Measurements from ENCODE around the gene SUMF1. TPM values are rescaled to one million over a fixed set of nuclear protein-coding genes. Genes with fewer than 3 reads are reported as not detected.

Gene SUMF1
- total and polyA plus RNA-seq, 5 donors from 2014 or later = 10.5 to 28.0 (median 23.1) TPM

DNA sequence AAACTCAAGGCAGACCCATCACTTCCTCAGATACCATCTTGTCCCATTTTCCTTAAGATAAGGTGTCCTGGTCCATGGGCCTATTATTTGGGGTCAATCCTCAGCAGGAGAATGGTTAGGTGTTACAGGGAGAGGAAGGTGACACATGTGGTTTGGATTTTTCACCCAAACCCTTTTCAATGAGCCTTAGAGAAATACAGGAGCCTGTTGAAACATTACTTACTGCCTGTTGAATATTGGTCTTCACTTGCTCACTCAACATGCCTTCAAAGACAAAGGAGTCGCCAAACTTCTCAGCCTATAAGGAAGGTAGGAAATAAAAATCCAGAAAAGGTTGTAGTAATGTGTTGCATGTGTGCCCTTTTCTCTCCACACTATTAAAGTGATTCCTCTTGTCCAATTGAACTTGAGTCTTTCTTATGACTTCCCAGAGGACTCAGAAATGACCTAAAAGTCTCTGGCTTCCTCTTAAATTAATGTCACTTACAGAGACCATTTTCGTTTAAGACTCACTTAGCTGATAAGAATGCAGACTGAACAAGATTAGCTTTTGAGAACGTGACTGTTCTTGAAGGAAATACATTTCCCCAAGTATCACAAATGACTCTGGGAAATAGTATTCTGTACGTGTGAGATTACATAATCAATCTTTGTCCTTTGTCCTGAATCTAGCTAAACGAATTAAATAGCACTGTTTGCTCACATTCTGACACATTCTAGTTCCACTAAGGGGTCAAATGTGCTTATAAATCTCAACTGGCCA lies 17.8 kb downstream of the SUMF1 start:
- Histone ChIP-seq H3K4me1 (ENCODE audit: control insufficient read depth, insufficient read depth, low read length, poor library complexity, severe bottlenecking) (no peaks in the 10 kb centered on the region), H3K36me3 (ENCODE audit: control insufficient read depth, insufficient read depth, low read length) (peaks cover 45% of the 10 kb centered on the region), H3K27me3 (ENCODE audit: control insufficient read depth, insufficient read depth, low read length) (no peaks in the 10 kb centered on the region), H3K9me3 (ENCODE audit: control insufficient read depth in 2 of 2, low read length in 2 of 2) (no peaks in the 10 kb centered on the region), H3K4me3 (ENCODE audit: low read depth, low read length) (no peak overlapping the region), H3K27ac (ENCODE audit: insufficient read depth, low read length, poor library complexity, severe bottlenecking) (no peak overlapping the region)
- H3K27ac Mint-ChIP-seq = no peak overlapping the region
- no peaks in the 10 kb centered on the region for H3K27me3 Mint-ChIP-seq
- no peak overlapping the region for H3K4me3 Mint-ChIP-seq
- H3K9me3 Mint-ChIP-seq = no peaks in the 10 kb centered on the region
- peaks cover 34% of the 10 kb centered on the region for H3K36me3 Mint-ChIP-seq
- DNase-seq = no peak
- no peak for ATAC-seq (ENCODE audit: low read depth in 2 of 2)
- H3K4me1 Mint-ChIP-seq = peaks cover 0 to 5% (median 2%) of the 10 kb centered on the region in 4 donors

DNA sequence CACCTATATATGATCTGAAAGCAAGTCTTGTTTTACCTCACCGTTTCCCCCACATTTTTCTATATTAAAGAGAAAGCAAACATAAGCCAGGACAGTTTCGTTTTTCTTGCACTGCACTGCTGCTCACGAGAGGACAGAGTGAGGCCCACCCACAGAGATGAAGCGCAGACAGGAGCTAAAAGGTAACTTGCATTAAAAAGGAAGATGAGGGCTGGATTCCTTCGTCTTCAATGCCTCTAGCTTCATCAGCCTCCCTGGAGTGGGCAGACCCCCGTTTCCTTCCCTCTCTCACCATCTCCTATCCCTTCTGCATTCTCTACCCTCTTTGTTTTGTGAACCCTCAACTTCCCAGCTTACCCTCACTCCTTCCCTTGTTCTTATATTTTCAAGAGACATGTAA lies 18.9 kb downstream of the SUMF1 start:
- DNase-seq (no peak), ATAC-seq (ENCODE audit: low read depth in 2 of 2) (no peak)
- Histone ChIP-seq H3K27ac (ENCODE audit: insufficient read depth, low read length, poor library complexity, severe bottlenecking) (no peak overlapping the region), H3K4me3 (ENCODE audit: low read depth, low read length) (no peak overlapping the region), H3K9me3 (ENCODE audit: control insufficient read depth in 2 of 2, low read length in 2 of 2) (no peaks in the 10 kb centered on the region), H3K27me3 (ENCODE audit: control insufficient read depth, insufficient read depth, low read length) (no peaks in the 10 kb centered on the region), H3K36me3 (ENCODE audit: control insufficient read depth, insufficient read depth, low read length) (peaks cover 47% of the 10 kb centered on the region), H3K4me1 (ENCODE audit: control insufficient read depth, insufficient read depth, low read length, poor library complexity, severe bottlenecking) (no peaks in the 10 kb centered on the region)
- Mint-ChIP-seq H3K36me3 (peaks cover 43% of the 10 kb centered on the region), H3K9me3 (no peaks in the 10 kb centered on the region), H3K4me3 (no peak overlapping the region), H3K27me3 (no peaks in the 10 kb centered on the region), H3K4me1 (peaks cover 0 to 5% (median 2%) of the 10 kb centered on the region in 4 donors), H3K27ac (no peak overlapping the region)

DNA sequence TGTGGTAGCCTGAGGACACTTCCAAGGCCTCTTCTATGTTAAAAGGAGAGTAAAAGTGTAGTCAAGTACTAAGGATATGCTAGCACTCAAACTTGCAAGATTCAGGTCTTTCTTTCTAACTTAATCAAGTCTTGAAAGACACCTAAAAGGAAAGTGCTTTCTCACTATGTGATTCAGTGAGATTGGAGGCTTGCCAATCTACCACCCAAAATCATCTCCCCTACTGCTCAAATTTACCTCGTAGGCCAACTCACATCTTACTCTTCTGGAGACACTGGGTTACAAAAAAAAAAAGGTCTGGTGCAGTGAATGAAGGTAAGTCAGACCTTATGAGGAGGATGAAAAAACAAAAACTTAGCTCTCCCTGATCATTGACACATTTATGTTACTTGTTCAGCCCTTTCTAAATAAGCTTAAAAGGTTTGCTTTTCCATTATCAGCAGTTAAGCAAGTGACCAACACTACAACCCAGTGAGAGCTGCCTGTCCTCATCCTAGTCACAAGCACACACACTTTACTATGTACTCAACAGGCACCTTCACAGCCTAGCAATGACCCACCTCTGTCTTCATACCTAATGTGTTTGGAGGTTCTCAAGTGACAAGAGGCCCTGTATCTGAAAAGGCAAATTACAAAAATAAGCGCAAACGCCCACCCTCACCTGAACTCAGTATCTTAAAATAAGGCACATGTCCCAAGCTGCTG lies 19.6 kb downstream of the SUMF1 start:
- Histone ChIP-seq H3K27ac (ENCODE audit: insufficient read depth, low read length, poor library complexity, severe bottlenecking) (no peak overlapping the region), H3K4me3 (ENCODE audit: low read depth, low read length) (no peak overlapping the region), H3K9me3 (ENCODE audit: control insufficient read depth in 2 of 2, low read length in 2 of 2) (no peaks in the 10 kb centered on the region), H3K27me3 (ENCODE audit: control insufficient read depth, insufficient read depth, low read length) (no peaks in the 10 kb centered on the region), H3K4me1 (ENCODE audit: control insufficient read depth, insufficient read depth, low read length, poor library complexity, severe bottlenecking) (no peaks in the 10 kb centered on the region), H3K36me3 (ENCODE audit: control insufficient read depth, insufficient read depth, low read length) (peaks cover 47% of the 10 kb centered on the region)
- DNase-seq (no peak), ATAC-seq (ENCODE audit: low read depth in 2 of 2) (no peak)
- Mint-ChIP-seq H3K27ac (no peak overlapping the region), H3K36me3 (peaks cover 43% of the 10 kb centered on the region), H3K4me1 (peaks cover 0 to 5% (median 2%) of the 10 kb centered on the region in 4 donors), H3K9me3 (no peaks in the 10 kb centered on the region), H3K4me3 (no peak overlapping the region), H3K27me3 (no peaks in the 10 kb centered on the region)

DNA sequence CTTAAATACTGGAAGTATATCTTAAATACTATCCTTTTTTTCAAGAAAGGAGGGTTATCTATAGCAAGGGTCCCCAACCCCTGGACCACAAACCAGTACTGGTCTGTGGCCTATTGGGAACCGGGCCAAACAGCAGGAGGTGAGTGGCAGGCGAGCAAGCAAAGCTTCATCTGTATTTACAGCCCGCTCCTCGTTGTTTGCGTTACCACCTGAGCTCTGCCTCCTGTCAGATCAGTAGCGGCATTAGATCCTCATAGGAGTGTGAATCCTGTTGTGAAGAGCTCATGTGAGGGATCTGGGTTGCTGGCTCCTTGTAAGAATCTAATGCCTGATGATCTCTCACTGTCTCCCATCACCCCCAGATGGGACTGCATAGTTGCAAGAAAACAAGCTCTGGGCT lies 26.1 kb downstream of the SUMF1 start:
- no peak overlapping the region for H3K27ac Mint-ChIP-seq
- no peaks in the 10 kb centered on the region for H3K9me3 Mint-ChIP-seq
- H3K4me1 Mint-ChIP-seq = peaks cover 4 to 15% (median 8%) of the 10 kb centered on the region in 4 donors
- Histone ChIP-seq H3K9me3 (ENCODE audit: control insufficient read depth in 2 of 2, low read length in 2 of 2) (no peaks in the 10 kb centered on the region), H3K27ac (ENCODE audit: insufficient read depth, low read length, poor library complexity, severe bottlenecking) (no peak overlapping the region), H3K4me3 (ENCODE audit: low read depth, low read length) (no peak overlapping the region), H3K27me3 (ENCODE audit: control insufficient read depth, insufficient read depth, low read length) (no peaks in the 10 kb centered on the region), H3K36me3 (ENCODE audit: control insufficient read depth, insufficient read depth, low read length) (peaks cover 18% of the 10 kb centered on the region), H3K4me1 (ENCODE audit: control insufficient read depth, insufficient read depth, low read length, poor library complexity, severe bottlenecking) (no peaks in the 10 kb centered on the region)
- ATAC-seq (ENCODE audit: low read depth in 2 of 2) = no peak
- DNase-seq = no peak
- H3K36me3 Mint-ChIP-seq = peaks cover 30% of the 10 kb centered on the region
- H3K4me3 Mint-ChIP-seq = no peak overlapping the region
- H3K27me3 Mint-ChIP-seq = no peaks in the 10 kb centered on the region

DNA sequence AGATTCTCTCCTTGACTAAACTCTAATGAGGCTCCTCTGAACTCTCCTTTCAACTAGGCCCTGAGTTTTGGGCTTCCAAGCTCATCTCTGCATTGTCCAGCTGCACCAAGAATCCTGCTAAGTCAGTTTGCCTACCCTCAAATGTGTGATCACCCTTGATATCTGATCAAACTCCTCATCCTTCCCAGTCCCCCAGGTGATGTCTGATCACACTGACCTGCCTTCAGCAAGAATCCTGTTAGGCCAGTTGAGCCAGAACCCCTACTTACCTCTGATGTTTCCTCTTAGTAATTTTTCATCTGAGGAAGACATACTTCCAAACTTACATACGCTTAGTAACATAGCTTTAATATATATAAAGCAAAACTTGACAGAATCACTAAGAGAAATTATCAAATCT lies 28.8 kb downstream of the SUMF1 start:
- Mint-ChIP-seq H3K27me3 (no peaks in the 10 kb centered on the region), H3K9me3 (no peaks in the 10 kb centered on the region), H3K36me3 (peaks cover 34% of the 10 kb centered on the region), H3K4me1 (peaks cover 4 to 15% (median 8%) of the 10 kb centered on the region in 4 donors), H3K27ac (no peak overlapping the region), H3K4me3 (no peak overlapping the region)
- no peak overlapping the region for H3K27ac ChIP-seq (ENCODE audit: insufficient read depth, low read length, poor library complexity, severe bottlenecking)
- H3K36me3 ChIP-seq (ENCODE audit: control insufficient read depth, insufficient read depth, low read length) = peaks cover 5% of the 10 kb centered on the region
- H3K27me3 ChIP-seq (ENCODE audit: control insufficient read depth, insufficient read depth, low read length) = no peaks in the 10 kb centered on the region
- ATAC-seq (ENCODE audit: low read depth in 2 of 2) (no peak), DNase-seq (no peak)
- no peak overlapping the region for H3K4me3 ChIP-seq (ENCODE audit: low read depth, low read length)
- H3K4me1 ChIP-seq (ENCODE audit: control insufficient read depth, insufficient read depth, low read length, poor library complexity, severe bottlenecking) = no peaks in the 10 kb centered on the region
- H3K9me3 ChIP-seq (ENCODE audit: control insufficient read depth in 2 of 2, low read length in 2 of 2) = no peaks in the 10 kb centered on the region

DNA sequence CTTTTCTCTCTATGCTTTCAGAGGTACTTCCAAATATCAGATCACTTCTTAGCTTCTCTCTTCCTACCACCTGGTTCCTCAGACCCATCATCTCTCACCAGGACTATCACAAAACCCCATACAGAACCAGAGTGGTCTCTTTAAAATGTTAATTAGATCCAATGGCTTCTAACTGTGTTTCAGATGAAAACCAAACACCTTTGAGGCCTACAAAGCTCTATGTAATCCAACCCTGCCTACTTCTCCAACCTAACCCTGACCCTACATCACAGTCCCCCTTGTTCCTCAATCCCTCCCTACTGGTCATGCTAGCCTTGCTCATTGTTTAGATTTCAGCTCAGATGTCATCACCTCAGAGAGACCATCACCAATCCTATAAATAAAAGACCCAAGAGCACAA lies 34.8 kb downstream of the SUMF1 start:
- no peak overlapping the region for H3K4me3 ChIP-seq (ENCODE audit: low read depth, low read length)
- H3K27me3 ChIP-seq (ENCODE audit: control insufficient read depth, insufficient read depth, low read length) = no peaks in the 10 kb centered on the region
- H3K4me3 Mint-ChIP-seq = no peak overlapping the region
- no peak overlapping the region for H3K27ac ChIP-seq (ENCODE audit: insufficient read depth, low read length, poor library complexity, severe bottlenecking)
- no peak overlapping the region for H3K27ac Mint-ChIP-seq
- H3K27me3 Mint-ChIP-seq = no peaks in the 10 kb centered on the region
- H3K4me1 Mint-ChIP-seq = peaks cover under 1 to 18% (median 3%) of the 10 kb centered on the region in 4 donors
- H3K36me3 Mint-ChIP-seq = peaks cover 39% of the 10 kb centered on the region
- H3K4me1 ChIP-seq (ENCODE audit: control insufficient read depth, insufficient read depth, low read length, poor library complexity, severe bottlenecking) = no peaks in the 10 kb centered on the region
- no peak for ATAC-seq (ENCODE audit: low read depth in 2 of 2)
- DNase-seq = no peak
- H3K9me3 Mint-ChIP-seq = peaks cover 0 to 11% (median 0%) of the 10 kb centered on the region in 7 donors
- H3K36me3 ChIP-seq (ENCODE audit: control insufficient read depth, insufficient read depth, low read length) = peaks cover 7% of the 10 kb centered on the region
- no peaks in the 10 kb centered on the region for H3K9me3 ChIP-seq (ENCODE audit: control insufficient read depth in 2 of 2, low read length in 2 of 2)

DNA sequence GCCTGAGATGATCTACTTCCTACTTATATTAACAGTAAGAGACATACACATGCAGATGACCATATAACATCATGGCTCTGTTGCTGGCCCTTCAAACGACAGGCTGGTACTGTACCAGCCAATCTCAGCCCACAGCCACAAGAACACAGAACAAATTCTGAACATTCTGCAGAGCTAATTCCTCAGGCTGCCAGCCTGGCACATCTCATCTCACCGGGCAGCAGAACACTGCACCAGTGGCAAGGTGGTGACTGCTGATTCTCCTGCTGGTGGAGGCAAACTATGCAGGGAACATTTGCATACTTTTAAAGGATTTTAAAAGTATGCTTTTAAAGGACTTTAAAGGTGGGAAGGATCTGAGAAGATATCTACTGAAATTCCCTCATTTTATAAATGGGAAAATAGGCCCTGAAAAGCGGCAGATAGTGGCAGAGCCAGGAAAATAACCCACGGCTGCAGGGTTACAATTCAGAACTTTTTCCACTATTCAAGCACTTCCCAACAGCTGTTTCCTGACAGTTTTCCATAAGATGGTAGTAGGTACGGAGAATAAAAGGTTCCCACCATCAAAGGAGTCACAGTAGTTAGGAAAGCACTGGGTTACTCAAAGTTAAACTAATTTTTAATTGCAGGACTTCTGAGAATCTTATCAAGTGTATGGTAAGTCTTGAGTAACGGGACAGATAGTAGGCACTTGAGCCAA lies 37.3 kb downstream of the SUMF1 start:
- Mint-ChIP-seq H3K9me3 (peaks cover 0 to 11% (median 0%) of the 10 kb centered on the region in 7 donors), H3K27ac (no peak overlapping the region), H3K4me3 (no peak overlapping the region), H3K36me3 (peaks cover 33% of the 10 kb centered on the region), H3K4me1 (peaks cover 8 to 16% (median 12%) of the 10 kb centered on the region in 4 donors), H3K27me3 (no peaks in the 10 kb centered on the region)
- Histone ChIP-seq H3K27me3 (ENCODE audit: control insufficient read depth, insufficient read depth, low read length) (no peaks in the 10 kb centered on the region), H3K9me3 (ENCODE audit: control insufficient read depth in 2 of 2, low read length in 2 of 2) (no peaks in the 10 kb centered on the region), H3K27ac (ENCODE audit: insufficient read depth, low read length, poor library complexity, severe bottlenecking) (no peak overlapping the region), H3K4me3 (ENCODE audit: low read depth, low read length) (no peak overlapping the region), H3K4me1 (ENCODE audit: control insufficient read depth, insufficient read depth, low read length, poor library complexity, severe bottlenecking) (no peaks in the 10 kb centered on the region), H3K36me3 (ENCODE audit: control insufficient read depth, insufficient read depth, low read length) (peaks cover 7% of the 10 kb centered on the region)
- ATAC-seq (ENCODE audit: low read depth in 2 of 2) (no peak), DNase-seq (no peak)

All from CD4-positive, CD25-positive, alpha-beta regulatory T cell (primary cell).